Heart right ventricle (tissue), 16 donors: Measurements from ENCODE around the gene DENND11. TPM values are rescaled to one million over a fixed set of nuclear protein-coding genes. Genes with fewer than 3 reads are reported as not detected.

ENCODE experiments used
- ATAC-seq, 8 donors: fragments of 200-7000 bp; cut with Tn5 transposase; one replicate each; pipeline ENCODE4 v1.9.1; 2020; ENCODE audit warnings: mild to moderate bottlenecking in 8 of 8, moderate library complexity in 8 of 8, moderate number of reproducible peaks in 1 of 8
- DNase-seq, 2 donors: peaks; one replicate each; pipeline ENCODE4 v3.0.0-alpha.2; 2020
- H3K27ac ChIP-seq, 10 donors: fragments of 200-600 bp; sonication (generic) in 2 of 10; one replicate each; pipeline versions ENCODE4 v1.5.0 to v1.8.0; 2020 to 2022; ENCODE audit warnings: mild to moderate bottlenecking in 3 of 10
- H3K27me3 ChIP-seq, 7 donors: fragments of 200-600 bp; one replicate each; pipeline ENCODE4 v1.8.0; 2021 to 2022; ENCODE audit warnings: mild to moderate bottlenecking in 2 of 7
- H3K36me3 ChIP-seq, 9 donors: fragments of 200-600 bp; sonication (generic) in 1 of 9; one replicate each; pipeline versions ENCODE4 v1.5.0 to v1.8.0; 2020 to 2022; ENCODE audit warnings: mild to moderate bottlenecking in 2 of 9
- H3K4me1 ChIP-seq, 9 donors: fragments of 200-600 bp; sonication (generic) in 1 of 9; one replicate each; pipeline versions ENCODE4 v1.5.0 to v1.8.0; 2020 to 2022; ENCODE audit warnings: mild to moderate bottlenecking in 4 of 9
- H3K4me3 ChIP-seq, 10 donors: fragments of 200-600 bp; sonication (generic) in 2 of 10; one replicate each; pipeline versions ENCODE4 v1.5.0 to v1.8.0; 2020 to 2022; ENCODE audit warnings: mild to moderate bottlenecking in 7 of 10, moderate library complexity in 2 of 10
- H3K9me3 ChIP-seq, 11 donors: fragments of 200-600 bp in 10 of 11; sonication (generic) in 2 of 11; one replicate each; pipeline versions ENCODE4 v1.5.0 to v1.8.0; 2013 to 2022; ENCODE audit warnings: mild to moderate bottlenecking in 2 of 11, control low read depth in 1 of 11, moderate library complexity in 1 of 11
- WGBS, 2 donors: extraction: QIAGEN DNeasy Blood & Tissue Kit; methylation state at CpG; one replicate each; pipeline ENCODE4 v1.1.7; 2013; ENCODE audit warnings: inconsistent platforms in 1 of 2; 5-methylcytosine and 5-hydroxymethylcytosine counted together
- intact Hi-C, 10 donors: fragments of 100-400 bp; cut with DNase I; formaldehyde crosslinking; loops; one replicate each; pipeline versions ENCODE4 v1.11.1 to v1.14.2; 2022
- polyA plus RNA-seq, 2 donors: library from polyadenylated mRNA; stranded (reverse); fragments of 200-250 nt; gene quantifications; one replicate each; pipeline ENCODE4 v1.2.3, GENCODE V29; 2013
- total RNA-seq, 10 donors: library from RNA; stranded (reverse); fragmentation: NEBNext Ultra II Directional in 3 of 10; extraction: Animal tissue kit (Norgen Biotek cat#: 25700) in 3 of 10; gene quantifications; one replicate each; pipeline versions ENCODE4 v1.2.1 to v1.2.4, GENCODE V29; 2021 to 2023
- TF ChIP-seq, protein P1 (sequence below), 9 donors: fragments of 200-600 bp; sonication (generic) in 2 of 9; IDR thresholded peaks; one replicate each; pipeline versions ENCODE4 v1.5.0 to v1.8.0; 2021 to 2022; ENCODE audit warnings: antibody characterized with exemption in 9 of 9, mild to moderate bottlenecking in 5 of 9, moderate library complexity in 1 of 9
- donor health status: Arrhythmogenic right ventricular cardiomyopathy.
- donor health status: ischemic (EF 13 %, LVEDD 7.1; RV severe dilation, severe dysfunction).
- donor health status: healthy with polysubstance abuse.
- donor health status: DM: no; HTN: yes; CAD: no.
- donor health status: DM: no; HTN: no; CAD: no.
- donor health status: ischemic (EF 25% LVEDD 6.9; RV normal size, moderate dysfunction).
- donor health status: ischemic (EF 25% LVEDD 5.7; RV mildly dilated, moderate dysfunction).
- donor health status: healthy.
- donor health status: DM: yes; HTN: yes; CAD: no.
- donor health status: Ischemic cardiomyopathy.
- donor health status: ischemic (EF 35%, LVEDD 5.7; RV mildly dilated, moderate dysfunction).
- donor health status: nonischemic (EF 11% LVEDD 7.7; RV severe dilation, severe dysfunction).
- donor health status: DM: yes; HTN: yes; CAD: no.
- donor health status: PGD.
- donor health status: ischemic (EF 29% LVEDD 5.4; RV normal size, mild dysfunction).
- donor health status: nonischemic (EF 23%, LVEDD 6.1; RV moderate dilation, normal function).

The DENND11 gene
- total and polyA plus RNA-seq, 12 donors = 2.7 to 11.5 (median 8.0) TPM

DNA sequence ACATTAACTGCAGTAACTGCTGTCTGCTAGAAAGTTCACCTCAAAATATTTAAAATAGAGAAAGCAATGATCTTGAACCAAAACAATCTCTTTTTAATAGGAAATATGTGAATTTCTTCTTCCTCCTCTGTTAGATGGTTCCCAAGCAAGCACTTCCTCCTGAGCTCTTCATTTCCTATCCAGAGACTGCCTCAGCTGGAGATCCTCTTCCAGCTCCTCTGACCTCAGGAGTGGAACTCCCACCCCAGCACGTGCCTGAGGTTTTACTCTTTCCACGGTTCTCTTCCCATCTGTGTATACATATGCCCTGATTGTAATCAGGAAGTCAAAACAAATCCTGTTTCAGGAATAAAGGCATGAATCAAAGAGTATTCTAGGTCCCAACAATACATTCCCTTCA, 5.6 kb downstream of the DENND11 start:
- Histone ChIP-seq H3K27ac (peak overlapping the region in 1 of 10 donors; percentile 33), H3K4me1 (peaks cover 0 to 58% (median 38%) of the 10 kb centered on the region in 9 donors), H3K27me3 (no peaks in the 10 kb centered on the region), H3K36me3 (no peaks in the 10 kb centered on the region), H3K4me3 (no peak overlapping the region), H3K9me3 (no peaks in the 10 kb centered on the region)
- 31 to 38% methylated on average over 2 of the region's 2 CpGs for WGBS, 2 donors
- TF ChIP-seq, protein P1, sequence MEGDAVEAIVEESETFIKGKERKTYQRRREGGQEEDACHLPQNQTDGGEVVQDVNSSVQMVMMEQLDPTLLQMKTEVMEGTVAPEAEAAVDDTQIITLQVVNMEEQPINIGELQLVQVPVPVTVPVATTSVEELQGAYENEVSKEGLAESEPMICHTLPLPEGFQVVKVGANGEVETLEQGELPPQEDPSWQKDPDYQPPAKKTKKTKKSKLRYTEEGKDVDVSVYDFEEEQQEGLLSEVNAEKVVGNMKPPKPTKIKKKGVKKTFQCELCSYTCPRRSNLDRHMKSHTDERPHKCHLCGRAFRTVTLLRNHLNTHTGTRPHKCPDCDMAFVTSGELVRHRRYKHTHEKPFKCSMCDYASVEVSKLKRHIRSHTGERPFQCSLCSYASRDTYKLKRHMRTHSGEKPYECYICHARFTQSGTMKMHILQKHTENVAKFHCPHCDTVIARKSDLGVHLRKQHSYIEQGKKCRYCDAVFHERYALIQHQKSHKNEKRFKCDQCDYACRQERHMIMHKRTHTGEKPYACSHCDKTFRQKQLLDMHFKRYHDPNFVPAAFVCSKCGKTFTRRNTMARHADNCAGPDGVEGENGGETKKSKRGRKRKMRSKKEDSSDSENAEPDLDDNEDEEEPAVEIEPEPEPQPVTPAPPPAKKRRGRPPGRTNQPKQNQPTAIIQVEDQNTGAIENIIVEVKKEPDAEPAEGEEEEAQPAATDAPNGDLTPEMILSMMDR (IDR thresholded peaks at IDR 0.05) = no peak
- ATAC-seq (peak in 1 of 8 donors; percentile 29), DNase-seq (no peak)
- intact Hi-C loops = no loop called here

DNA sequence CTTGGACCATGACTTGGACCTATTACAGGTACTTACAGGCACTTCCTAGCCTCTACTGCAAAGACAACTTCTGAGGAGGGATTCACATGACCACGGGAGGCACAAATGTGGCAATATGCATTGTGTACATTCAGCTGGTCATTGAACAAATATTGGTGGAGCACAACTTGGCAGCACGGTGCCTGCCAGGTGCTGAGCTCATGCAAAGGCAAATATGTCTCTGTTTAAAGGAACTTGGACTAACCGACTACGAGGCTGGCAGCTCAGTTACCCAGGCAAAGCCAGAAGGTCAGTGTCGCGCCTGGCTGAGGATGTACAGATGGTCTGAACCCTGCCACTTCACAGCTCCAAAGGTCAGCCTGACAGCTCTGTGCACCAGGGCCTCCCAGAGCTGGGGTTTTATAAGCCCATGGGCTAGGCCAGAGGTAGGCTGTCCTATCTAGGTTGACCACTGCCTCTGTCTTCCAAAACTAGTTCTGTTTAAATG, 6.1 kb downstream of the DENND11 start:
- H3K27ac ChIP-seq = peak overlapping the region in 1 of 10 donors; percentile 33
- ATAC-seq = peak in 1 of 8 donors; percentile 41
- intact Hi-C loops = no loop called here

DNA sequence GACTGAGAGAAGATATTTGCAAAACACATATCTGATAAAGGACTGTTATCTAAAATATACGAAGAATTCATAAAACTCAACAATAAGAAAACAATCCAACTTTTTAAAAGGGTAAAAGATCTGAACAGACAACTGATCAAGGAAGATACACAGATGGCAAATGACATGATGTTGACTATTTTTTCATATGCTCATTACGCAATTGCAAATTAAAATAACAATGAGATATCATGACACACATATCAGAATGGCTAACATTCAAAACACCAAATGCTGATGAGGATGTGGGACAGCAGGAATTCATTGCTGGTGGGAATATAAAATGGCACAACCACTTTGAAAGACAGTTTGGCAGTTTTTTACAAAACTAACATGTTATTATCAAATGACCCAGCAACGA, 8.9 kb downstream of the DENND11 start:
- whole genome bisulfite sequencing, 2 donors = 89 to 92% methylated on average over 3 of the region's 3 CpGs
- DNase-seq = no peak

More for the DNA sequence above, 6.1 kb downstream of the DENND11 start:
- Histone ChIP-seq H3K4me3 (no peak overlapping the region), H3K36me3 (no peaks in the 10 kb centered on the region), H3K27me3 (no peaks in the 10 kb centered on the region), H3K9me3 (no peaks in the 10 kb centered on the region), H3K4me1 (peaks cover 0 to 56% (median 35%) of the 10 kb centered on the region in 9 donors)
- WGBS, 2 donors = 79 to 90% methylated on average over 6 of the region's 6 CpGs
- DNase-seq = no peak
- TF ChIP-seq, protein P1 (IDR thresholded peaks at IDR 0.05) = no peak

DNA sequence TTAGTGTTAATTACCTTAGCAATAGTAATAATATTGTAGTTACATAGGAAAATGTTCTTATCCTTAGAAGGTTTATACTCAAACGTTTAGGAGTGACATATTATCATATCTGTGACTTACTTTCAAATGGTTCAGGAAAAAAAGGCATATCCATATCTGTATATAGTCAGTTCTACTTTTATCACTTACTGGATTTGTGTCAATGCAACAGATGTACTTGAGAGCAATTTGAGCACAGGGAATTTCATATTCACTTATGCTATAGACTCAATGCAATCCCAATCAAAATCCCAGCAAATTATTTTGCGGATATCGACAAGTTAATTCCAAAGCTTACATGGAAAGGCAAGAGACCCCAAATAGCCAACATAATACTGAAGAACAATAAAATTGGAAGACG, 10.0 kb downstream of the DENND11 start:
- DNase-seq = no peak
- Histone ChIP-seq H3K27ac (no peak overlapping the region), H3K36me3 (peaks cover 0 to 5% (median 0%) of the 10 kb centered on the region in 9 donors), H3K4me3 (no peak overlapping the region), H3K9me3 (no peaks in the 10 kb centered on the region), H3K27me3 (no peaks in the 10 kb centered on the region), H3K4me1 (peaks cover 0 to 38% (median 21%) of the 10 kb centered on the region in 9 donors)
- no peak for ATAC-seq
- TF ChIP-seq, protein P1 (IDR thresholded peaks at IDR 0.05) = no peak
- intact Hi-C loops = no loop called here
- 82 to 85% methylated on average over 4 of the region's 4 CpGs for WGBS, 2 donors

More for the DNA sequence above, 8.9 kb downstream of the DENND11 start:
- TF ChIP-seq, protein P1 (IDR thresholded peaks at IDR 0.05) = no peak
- ATAC-seq = no peak
- Histone ChIP-seq H3K4me1 (peaks cover 0 to 39% (median 25%) of the 10 kb centered on the region in 9 donors), H3K9me3 (no peaks in the 10 kb centered on the region), H3K27ac (no peak overlapping the region), H3K36me3 (peaks cover 0 to 5% (median 0%) of the 10 kb centered on the region in 9 donors), H3K4me3 (no peak overlapping the region), H3K27me3 (no peaks in the 10 kb centered on the region)
- intact Hi-C loops = no loop called here
